Measurements from ENCODE around the gene THAP4. TPM values are rescaled to one million over a fixed set of nuclear protein-coding genes. Genes with fewer than 3 reads are reported as not detected.

Gene THAP4
- total RNA-seq, 2 experiments from 2014 or later, result 31.9 to 34.3 TPM

- Mint-ChIP-seq H3K36me3 (ENCODE audit: low read depth) (peaks cover 32% of the 10 kb centered on the region), H3K27ac (no peak overlapping the region), H3K9me3 (peaks cover 4% of the 10 kb centered on the region), H3K4me1 (peaks cover 36% of the 10 kb centered on the region), H3K27me3 (no peaks in the 10 kb centered on the region), H3K4me3 (no peak overlapping the region)
- POLR2A ChIA-PET, result interaction anchor here (0.7 kb wide), 1 partner anchor 15 kb away, joined by 3 read pairs; no protein-coding TSS in a partner anchor
- CTCF ChIA-PET, result interaction anchor here (1.0 to 2.8 kb wide), 2 partner anchors 17 to 31 kb away, joined by 3 to 10 read pairs; no protein-coding TSS in a partner anchor
- DNase-seq, result no peak
Measured at GRCh38 chr2:241641631-241642030, 4.7 kb upstream of the THAP4 start.

GRCh38 chr2:241640165-241640795, 3.3 kb upstream of the THAP4 start:
- CTCF ChIA-PET, result interaction anchor here (2.8 kb wide), 1 partner anchor 19 kb away, joined by 10 read pairs; no protein-coding TSS in a partner anchor
- Mint-ChIP-seq H3K27ac (no peak overlapping the region), H3K36me3 (ENCODE audit: low read depth) (peaks cover 29% of the 10 kb centered on the region), H3K9me3 (peaks cover 4% of the 10 kb centered on the region), H3K4me3 (no peak overlapping the region), H3K27me3 (no peaks in the 10 kb centered on the region), H3K4me1 (peaks cover 42% of the 10 kb centered on the region)
- POLR2A ChIA-PET, result no interaction called here
- DNase-seq, result no peak

GRCh38 chr2:241639385-241639784, 2.4 kb upstream of the THAP4 start:
- DNase-seq, result no peak
- H3K9me3 Mint-ChIP-seq, result peaks cover 4% of the 10 kb centered on the region
- ChIA-PET CTCF (interaction anchor here (1.2 to 1.9 kb wide), 2 partner anchors 19 to 63 kb away, joined by 3 to 10 read pairs; partner anchors contain the start of gene ING5), POLR2A (interaction anchor here (4.1 kb wide), 1 partner anchor 22 kb away, joined by 21 read pairs; no protein-coding TSS in a partner anchor)
- no peaks in the 10 kb centered on the region for H3K27me3 Mint-ChIP-seq
- peaks cover 31% of the 10 kb centered on the region for H3K36me3 Mint-ChIP-seq (ENCODE audit: low read depth)
- H3K4me1 Mint-ChIP-seq, result peaks cover 48% of the 10 kb centered on the region
- H3K27ac Mint-ChIP-seq, result no peak overlapping the region
- H3K4me3 Mint-ChIP-seq, result no peak overlapping the region

- CTCF ChIA-PET, result interaction anchor here (1.1 to 1.9 kb wide), 4 partner anchors 20 to 63 kb away, joined by 3 to 10 read pairs (median 6); partner anchors contain the start of genes DTYMK and ING5
- Mint-ChIP-seq H3K9me3 (peaks cover 4% of the 10 kb centered on the region), H3K27ac (no peak overlapping the region), H3K4me1 (peaks cover 48% of the 10 kb centered on the region), H3K27me3 (no peaks in the 10 kb centered on the region), H3K36me3 (ENCODE audit: low read depth) (peaks cover 30% of the 10 kb centered on the region), H3K4me3 (peak overlapping the region; percentile 89)
- POLR2A ChIA-PET, result interaction anchor here (0.9 to 4.1 kb wide), 7 partner anchors 8 to 489 kb away, joined by 4 to 21 read pairs (median 7); partner anchors contain the start of genes ING5, PASK and PPP1R7
- DNase-seq, result no peak
Measured at GRCh38 chr2:241638940-241639339, 2.0 kb upstream of the THAP4 start.

GRCh38 chr2:241637795-241638660, 1.1 kb upstream of the THAP4 start:
- no peaks in the 10 kb centered on the region for H3K27me3 Mint-ChIP-seq
- H3K9me3 Mint-ChIP-seq, result peaks cover 4% of the 10 kb centered on the region
- H3K4me1 Mint-ChIP-seq, result peaks cover 48% of the 10 kb centered on the region
- ChIA-PET CTCF (interaction anchor here (0.6 to 1.9 kb wide), 9 partner anchors 21 to 488 kb away, joined by 3 to 10 read pairs (median 3); partner anchors contain the start of genes DTYMK, ING5 and PASK), POLR2A (interaction anchor here (0.8 to 4.1 kb wide), 14 partner anchors 9 to 1052 kb away, joined by 3 to 21 read pairs (median 6); partner anchors contain the start of genes CAPN10, D2HGDH, DTYMK and ING5)
- DNase-seq, result peak; percentile 43
- peaks cover 35% of the 10 kb centered on the region for H3K36me3 Mint-ChIP-seq (ENCODE audit: low read depth)
- peak overlapping the region; percentile 78 for H3K27ac Mint-ChIP-seq
- peak overlapping the region; percentile 89 for H3K4me3 Mint-ChIP-seq

- peaks cover 43% of the 10 kb centered on the region for H3K4me1 Mint-ChIP-seq
- CTCF ChIA-PET, result interaction anchor here (0.7 kb wide), 1 partner anchor 63 kb away, joined by 3 read pairs; no protein-coding TSS in a partner anchor
Measured at GRCh38 chr2:241636182-241637017, 558 bp downstream of the THAP4 start.

GRCh38 chr2:241635756-241636155, 1.2 kb downstream of the THAP4 start:
- DNase-seq, result no peak
- no peaks in the 10 kb centered on the region for H3K27me3 Mint-ChIP-seq
- peaks cover 4% of the 10 kb centered on the region for H3K9me3 Mint-ChIP-seq
- H3K4me3 Mint-ChIP-seq, result peak overlapping the region; percentile 73
- peak overlapping the region; percentile 67 for H3K27ac Mint-ChIP-seq
- CTCF ChIA-PET, result no interaction called here
- POLR2A ChIA-PET, result interaction anchor here (1.0 to 4.1 kb wide), 2 partner anchors 11 to 18 kb away, joined by 3 to 21 read pairs; no protein-coding TSS in a partner anchor
- peaks cover 37% of the 10 kb centered on the region for H3K36me3 Mint-ChIP-seq (ENCODE audit: low read depth)
- H3K4me1 Mint-ChIP-seq, result peaks cover 40% of the 10 kb centered on the region

More at GRCh38 chr2:241636182-241637017, 558 bp downstream of the THAP4 start:
- Mint-ChIP-seq H3K27ac (peak overlapping the region; percentile 67), H3K4me3 (peak overlapping the region; percentile 73), H3K27me3 (no peaks in the 10 kb centered on the region), H3K36me3 (ENCODE audit: low read depth) (peaks cover 39% of the 10 kb centered on the region), H3K9me3 (peaks cover 4% of the 10 kb centered on the region)
- POLR2A ChIA-PET, result interaction anchor here (0.6 to 4.1 kb wide), 9 partner anchors 10 to 486 kb away, joined by 3 to 21 read pairs (median 6); partner anchors contain the start of genes D2HGDH, DTYMK, PASK and PPP1R7
- DNase-seq, result peak; percentile 51

GRCh38 chr2:241633561-241633960, 3.4 kb downstream of the THAP4 start:
- ChIA-PET POLR2A (interaction anchor here (1.0 to 1.4 kb wide), 2 partner anchors 16 to 130 kb away, joined by 3 to 4 read pairs; no protein-coding TSS in a partner anchor), CTCF (no interaction called here)
- Mint-ChIP-seq H3K4me3 (no peak overlapping the region), H3K27me3 (no peaks in the 10 kb centered on the region), H3K9me3 (no peaks in the 10 kb centered on the region), H3K27ac (no peak overlapping the region), H3K4me1 (peaks cover 19% of the 10 kb centered on the region), H3K36me3 (ENCODE audit: low read depth) (peaks cover 18% of the 10 kb centered on the region)
- DNase-seq, result no peak

- ChIA-PET POLR2A (interaction anchor here (1.4 kb wide), 1 partner anchor 15 kb away, joined by 4 read pairs; no protein-coding TSS in a partner anchor), CTCF (no interaction called here)
- Mint-ChIP-seq H3K36me3 (ENCODE audit: low read depth) (peaks cover 24% of the 10 kb centered on the region), H3K4me3 (no peak overlapping the region), H3K4me1 (peaks cover 13% of the 10 kb centered on the region), H3K9me3 (no peaks in the 10 kb centered on the region), H3K27ac (no peak overlapping the region), H3K27me3 (no peaks in the 10 kb centered on the region)
- no peak for DNase-seq
Measured at GRCh38 chr2:241632478-241633325, 4.3 kb downstream of the THAP4 start.

GRCh38 chr2:241629762-241630435, 7.1 kb downstream of the THAP4 start:
- Mint-ChIP-seq H3K27ac (no peak overlapping the region), H3K9me3 (no peaks in the 10 kb centered on the region), H3K27me3 (no peaks in the 10 kb centered on the region), H3K36me3 (ENCODE audit: low read depth) (peaks cover 32% of the 10 kb centered on the region), H3K4me3 (no peak overlapping the region), H3K4me1 (peaks cover 5% of the 10 kb centered on the region)
- ChIA-PET CTCF (interaction anchor here (2.1 kb wide), 1 partner anchor 20 kb away, joined by 7 read pairs; no protein-coding TSS in a partner anchor), POLR2A (interaction anchor here (0.6 kb wide), 1 partner anchor 481 kb away, joined by 3 read pairs; the partner anchor contains the start of gene PASK)
- DNase-seq, result no peak

GRCh38 chr2:241627675-241628074, 9.3 kb downstream of the THAP4 start:
- H3K4me1 Mint-ChIP-seq, result peaks cover 3% of the 10 kb centered on the region
- H3K9me3 Mint-ChIP-seq, result no peaks in the 10 kb centered on the region
- no peak overlapping the region for H3K4me3 Mint-ChIP-seq
- POLR2A ChIA-PET, result interaction anchor here (0.7 kb wide), 1 partner anchor 10 kb away, joined by 5 read pairs; no protein-coding TSS in a partner anchor
- DNase-seq, result no peak
- CTCF ChIA-PET, result no interaction called here
- H3K36me3 Mint-ChIP-seq (ENCODE audit: low read depth), result peaks cover 25% of the 10 kb centered on the region
- no peak overlapping the region for H3K27ac Mint-ChIP-seq
- H3K27me3 Mint-ChIP-seq, result no peaks in the 10 kb centered on the region

Measured in activated CD4-positive, alpha-beta memory T cell treated with anti-CD3 and anti-CD28 coated beads, Interleukin-2, amount 10 ng/mL, durations not matched to agents 7 days and 5 days (primary cell).